Activated naive CD4-positive, alpha-beta T cell treated with anti-CD3 and anti-CD28 coated beads, Interleukin-2, amount 50 U/mL, for 24 hours (primary cell): Measurements from ENCODE around the gene DRAM1.

Source experiments
- H3K27ac Mint-ChIP-seq: one replicate; pipeline ENCODE4 v1.8.0; 2021; ENCODE audit warnings: mild to moderate bottlenecking, mixed read lengths
- H3K27me3 Mint-ChIP-seq: one replicate; pipeline ENCODE4 v1.8.0; 2021; ENCODE audit warnings: mixed read lengths
- H3K36me3 Mint-ChIP-seq: one replicate; pipeline ENCODE4 v1.8.0; 2021; ENCODE audit warnings: mixed read lengths
- H3K4me1 Mint-ChIP-seq: one replicate; pipeline ENCODE4 v1.8.0; 2021; ENCODE audit warnings: mixed read lengths
- H3K4me3 Mint-ChIP-seq: one replicate; pipeline ENCODE4 v1.8.0; 2021; ENCODE audit warnings: mild to moderate bottlenecking, mixed read lengths
- H3K9me3 Mint-ChIP-seq: one replicate; pipeline ENCODE4 v1.8.0; 2021; ENCODE audit warnings: mixed read lengths

The DRAM1 gene

GRCh38 chr12:101940400-101940950 is 63.1 kb downstream of the DRAM1 start:
- Mint-ChIP-seq H3K27ac (no peak overlapping the region), H3K9me3 (no peaks in the 10 kb centered on the region), H3K27me3 (peaks cover 11% of the 10 kb centered on the region), H3K4me3 (no peak overlapping the region), H3K36me3 (no peaks in the 10 kb centered on the region), H3K4me1 (no peaks in the 10 kb centered on the region)

- Mint-ChIP-seq H3K27ac (no peak overlapping the region), H3K4me3 (no peak overlapping the region), H3K9me3 (no peaks in the 10 kb centered on the region), H3K36me3 (no peaks in the 10 kb centered on the region), H3K4me1 (no peaks in the 10 kb centered on the region), H3K27me3 (peaks cover 11% of the 10 kb centered on the region)
These were observed 64.2 kb downstream of the DRAM1 start for GRCh38 chr12:101941306-101942249.

- peaks cover 9% of the 10 kb centered on the region for H3K27me3 Mint-ChIP-seq
- H3K27ac Mint-ChIP-seq = no peak overlapping the region
- H3K4me1 Mint-ChIP-seq = no peaks in the 10 kb centered on the region
- no peak overlapping the region for H3K4me3 Mint-ChIP-seq
- no peaks in the 10 kb centered on the region for H3K9me3 Mint-ChIP-seq
- no peaks in the 10 kb centered on the region for H3K36me3 Mint-ChIP-seq
These were observed 64.8 kb downstream of the DRAM1 start for GRCh38 chr12:101942250-101942605.

GRCh38 chr12:101945369-101946232 is 68.2 kb downstream of the DRAM1 start:
- no peaks in the 10 kb centered on the region for H3K9me3 Mint-ChIP-seq
- H3K36me3 Mint-ChIP-seq = no peaks in the 10 kb centered on the region
- H3K27ac Mint-ChIP-seq = no peak overlapping the region
- no peaks in the 10 kb centered on the region for H3K4me1 Mint-ChIP-seq
- H3K27me3 Mint-ChIP-seq = peaks cover 5% of the 10 kb centered on the region
- H3K4me3 Mint-ChIP-seq = no peak overlapping the region

GRCh38 chr12:101946233-101946611 is 68.8 kb downstream of the DRAM1 start:
- no peak overlapping the region for H3K27ac Mint-ChIP-seq
- H3K4me1 Mint-ChIP-seq = no peaks in the 10 kb centered on the region
- no peak overlapping the region for H3K4me3 Mint-ChIP-seq
- H3K9me3 Mint-ChIP-seq = no peaks in the 10 kb centered on the region
- no peaks in the 10 kb centered on the region for H3K36me3 Mint-ChIP-seq
- H3K27me3 Mint-ChIP-seq = peaks cover 3% of the 10 kb centered on the region

- no peak overlapping the region for H3K27ac Mint-ChIP-seq
- no peak overlapping the region for H3K4me3 Mint-ChIP-seq
- H3K27me3 Mint-ChIP-seq = no peaks in the 10 kb centered on the region
- no peaks in the 10 kb centered on the region for H3K36me3 Mint-ChIP-seq
- no peaks in the 10 kb centered on the region for H3K4me1 Mint-ChIP-seq
- no peaks in the 10 kb centered on the region for H3K9me3 Mint-ChIP-seq
These were observed 69.9 kb downstream of the DRAM1 start for GRCh38 chr12:101947316-101947715.

GRCh38 chr12:101948365-101948764 is 71.0 kb downstream of the DRAM1 start:
- no peak overlapping the region for H3K4me3 Mint-ChIP-seq
- H3K9me3 Mint-ChIP-seq = no peaks in the 10 kb centered on the region
- no peaks in the 10 kb centered on the region for H3K27me3 Mint-ChIP-seq
- no peak overlapping the region for H3K27ac Mint-ChIP-seq
- no peaks in the 10 kb centered on the region for H3K36me3 Mint-ChIP-seq
- no peaks in the 10 kb centered on the region for H3K4me1 Mint-ChIP-seq

GRCh38 chr12:101951002-101951670 is 73.8 kb downstream of the DRAM1 start:
- H3K9me3 Mint-ChIP-seq = no peaks in the 10 kb centered on the region
- H3K4me1 Mint-ChIP-seq = no peaks in the 10 kb centered on the region
- no peaks in the 10 kb centered on the region for H3K27me3 Mint-ChIP-seq
- no peaks in the 10 kb centered on the region for H3K36me3 Mint-ChIP-seq
- H3K4me3 Mint-ChIP-seq = no peak overlapping the region
- no peak overlapping the region for H3K27ac Mint-ChIP-seq

- Mint-ChIP-seq H3K27ac (no peak overlapping the region), H3K36me3 (no peaks in the 10 kb centered on the region), H3K4me1 (no peaks in the 10 kb centered on the region), H3K27me3 (no peaks in the 10 kb centered on the region), H3K9me3 (peaks cover 5% of the 10 kb centered on the region), H3K4me3 (no peak overlapping the region)
These were observed 76.7 kb downstream of the DRAM1 start for GRCh38 chr12:101954113-101954512.

GRCh38 chr12:101954676-101955075 is 77.3 kb downstream of the DRAM1 start:
- peaks cover 8% of the 10 kb centered on the region for H3K9me3 Mint-ChIP-seq
- no peak overlapping the region for H3K4me3 Mint-ChIP-seq
- H3K36me3 Mint-ChIP-seq = no peaks in the 10 kb centered on the region
- no peaks in the 10 kb centered on the region for H3K27me3 Mint-ChIP-seq
- no peak overlapping the region for H3K27ac Mint-ChIP-seq
- H3K4me1 Mint-ChIP-seq = no peaks in the 10 kb centered on the region

GRCh38 chr12:101957252-101957959 is 80.0 kb downstream of the DRAM1 start:
- H3K36me3 Mint-ChIP-seq = no peaks in the 10 kb centered on the region
- no peaks in the 10 kb centered on the region for H3K4me1 Mint-ChIP-seq
- H3K4me3 Mint-ChIP-seq = no peak overlapping the region
- no peak overlapping the region for H3K27ac Mint-ChIP-seq
- H3K27me3 Mint-ChIP-seq = no peaks in the 10 kb centered on the region
- H3K9me3 Mint-ChIP-seq = peaks cover 14% of the 10 kb centered on the region

- Mint-ChIP-seq H3K27me3 (no peaks in the 10 kb centered on the region), H3K9me3 (peaks cover 14% of the 10 kb centered on the region), H3K36me3 (no peaks in the 10 kb centered on the region), H3K27ac (no peak overlapping the region), H3K4me1 (no peaks in the 10 kb centered on the region), H3K4me3 (no peak overlapping the region)
These were observed 82.2 kb downstream of the DRAM1 start for GRCh38 chr12:101959607-101960006.

GRCh38 chr12:101962486-101962885 is 85.1 kb downstream of the DRAM1 start:
- H3K4me3 Mint-ChIP-seq = no peak overlapping the region
- no peak overlapping the region for H3K27ac Mint-ChIP-seq
- H3K4me1 Mint-ChIP-seq = peaks cover under 1% of the 10 kb centered on the region
- no peaks in the 10 kb centered on the region for H3K27me3 Mint-ChIP-seq
- no peaks in the 10 kb centered on the region for H3K36me3 Mint-ChIP-seq
- H3K9me3 Mint-ChIP-seq = peaks cover 14% of the 10 kb centered on the region

- Mint-ChIP-seq H3K4me3 (no peak overlapping the region), H3K9me3 (peaks cover 12% of the 10 kb centered on the region), H3K27ac (no peak overlapping the region), H3K27me3 (no peaks in the 10 kb centered on the region), H3K36me3 (no peaks in the 10 kb centered on the region), H3K4me1 (peaks cover 8% of the 10 kb centered on the region)
These were observed 86.3 kb downstream of the DRAM1 start for GRCh38 chr12:101963697-101964096.

GRCh38 chr12:101966496-101966895 is 89.1 kb downstream of the DRAM1 start:
- H3K9me3 Mint-ChIP-seq = no peaks in the 10 kb centered on the region
- H3K4me3 Mint-ChIP-seq = no peak overlapping the region
- peaks cover 8% of the 10 kb centered on the region for H3K4me1 Mint-ChIP-seq
- H3K36me3 Mint-ChIP-seq = no peaks in the 10 kb centered on the region
- no peaks in the 10 kb centered on the region for H3K27me3 Mint-ChIP-seq
- H3K27ac Mint-ChIP-seq = no peak overlapping the region
